ENCODE data around the gene CAPN5.

DNA sequence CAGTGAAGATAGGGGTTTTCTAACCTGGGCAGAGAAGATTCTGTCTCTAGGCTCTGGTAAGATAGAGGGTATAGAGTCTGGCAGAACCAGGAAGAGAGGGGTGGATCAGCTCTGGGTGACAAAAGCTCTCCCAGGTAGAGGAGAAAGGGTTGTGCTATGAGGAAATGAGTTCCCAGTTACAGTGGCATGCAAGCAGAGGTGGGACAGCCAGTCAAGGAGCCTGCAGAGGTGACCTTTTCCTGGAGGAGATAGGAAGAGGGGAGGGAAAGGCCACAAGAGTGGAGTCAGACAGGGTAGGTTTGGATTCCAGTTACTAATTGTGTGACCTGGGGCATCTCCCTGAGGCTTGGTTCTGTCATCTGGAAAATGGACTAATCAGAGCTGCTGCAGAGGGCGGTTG is 3.4 kb upstream of the CAPN5 start:
- TF ChIP-seq CTCF (IDR thresholded peaks at IDR 0.05) (no peak), POLR2AphosphoS5 (IDR thresholded peaks at IDR 0.05) (no peak), POLR2A (IDR thresholded peaks at IDR 0.05) (no peak)
